BLaER1 (cell line): ENCODE data around the gene IGF2BP1.
A peak's percentile ranks its signal among the peaks of the same experiment; 100 is the strongest.

Source experiments
- H3K27ac ChIP-seq: shearing (Covaris generic); formaldehyde crosslinking; 2 replicates; pipeline ENCODE4 v1.8.1; 2022
- H3K27me3 ChIP-seq: shearing (Covaris generic); formaldehyde crosslinking; 2 replicates; pipeline ENCODE4 v1.8.1; 2022
- H3K36me3 ChIP-seq: shearing (Covaris generic); formaldehyde crosslinking; 2 replicates; pipeline ENCODE4 v1.8.1; 2022
- H3K4me1 ChIP-seq: shearing (Covaris generic); formaldehyde crosslinking; 2 replicates; pipeline ENCODE4 v1.8.1; 2022
- H3K4me2 ChIP-seq: shearing (Covaris generic); formaldehyde crosslinking; 2 replicates; pipeline ENCODE4 v1.8.1; 2022
- H3K4me3 ChIP-seq: shearing (Covaris generic); formaldehyde crosslinking; 2 replicates; pipeline ENCODE4 v1.8.1; 2022
- H3K9ac ChIP-seq: shearing (Covaris generic); formaldehyde crosslinking; 2 replicates; pipeline ENCODE4 v1.8.1; 2022
- H3K9me3 ChIP-seq: shearing (Covaris generic); formaldehyde crosslinking; 2 replicates; pipeline ENCODE4 v1.8.1; 2022
- H4K20me1 ChIP-seq: shearing (Covaris generic); formaldehyde crosslinking; 2 replicates; pipeline ENCODE4 v1.8.1; 2022
- Cebpa-rat ChIP-seq: shearing (Covaris generic); IDR thresholded peaks from 2 replicates; pipeline ENCODE4 v1.8.1; 2022

IGF2BP1 gene

GRCh38 chr17:49050611-49051010 lies 53.4 kb downstream of the IGF2BP1 start:
- Histone ChIP-seq H3K4me2 (no peak overlapping the region), H3K27ac (no peak overlapping the region), H4K20me1 (no peaks in the 10 kb centered on the region), H3K9ac (no peak overlapping the region), H3K27me3 (no peaks in the 10 kb centered on the region), H3K4me3 (no peak overlapping the region), H3K9me3 (no peaks in the 10 kb centered on the region), H3K36me3 (no peaks in the 10 kb centered on the region), H3K4me1 (0 out of 2 replicates have a peak, but pooled peaks cover 5% of the 10 kb centered on the region)
- no peak for TF ChIP-seq Cebpa-rat

DNA sequence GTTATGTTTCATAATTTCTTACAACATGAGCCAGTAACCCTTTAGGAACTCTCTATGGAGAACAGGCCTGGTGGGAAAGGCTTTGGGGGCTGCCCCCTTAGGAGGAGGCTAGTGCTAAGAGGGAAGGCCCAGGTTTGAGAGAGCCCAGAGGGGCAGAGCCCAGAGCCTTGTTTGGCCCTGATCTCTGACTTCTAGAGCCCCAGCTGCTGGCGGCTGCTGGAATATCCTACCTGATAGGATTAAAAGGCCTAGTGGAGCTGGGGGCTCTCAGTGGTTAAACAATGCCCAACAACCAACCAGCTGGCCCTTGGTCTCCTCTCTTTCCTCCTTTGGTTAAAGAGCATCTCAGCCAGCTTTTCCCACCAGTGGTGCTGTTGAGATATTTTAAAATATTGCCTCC lies 54.1 kb downstream of the IGF2BP1 start:
- Histone ChIP-seq H3K4me3 (no peak overlapping the region), H3K9ac (no peak overlapping the region), H3K4me1 (0 out of 2 replicates have a peak, but pooled peaks cover 11% of the 10 kb centered on the region), H3K27ac (no peak overlapping the region), H3K36me3 (no peaks in the 10 kb centered on the region), H4K20me1 (no peaks in the 10 kb centered on the region), H3K4me2 (no peak overlapping the region), H3K27me3 (no peaks in the 10 kb centered on the region), H3K9me3 (no peaks in the 10 kb centered on the region)
- no peak for TF ChIP-seq Cebpa-rat

- no peaks in the 10 kb centered on the region for H3K27me3 ChIP-seq
- H3K27ac ChIP-seq, result no peak overlapping the region
- H3K4me3 ChIP-seq, result no peak overlapping the region
- no peak overlapping the region for H3K9ac ChIP-seq
- H4K20me1 ChIP-seq, result no peaks in the 10 kb centered on the region
- H3K36me3 ChIP-seq, result no peaks in the 10 kb centered on the region
- 0 out of 2 replicates have a peak, but pooled peaks cover 12% of the 10 kb centered on the region for H3K4me1 ChIP-seq
- no peaks in the 10 kb centered on the region for H3K9me3 ChIP-seq
- H3K4me2 ChIP-seq, result no peak overlapping the region
- no peak for TF ChIP-seq Cebpa-rat
Observed at GRCh38 chr17:49053171-49053829, 56.1 kb downstream of the IGF2BP1 start.

DNA sequence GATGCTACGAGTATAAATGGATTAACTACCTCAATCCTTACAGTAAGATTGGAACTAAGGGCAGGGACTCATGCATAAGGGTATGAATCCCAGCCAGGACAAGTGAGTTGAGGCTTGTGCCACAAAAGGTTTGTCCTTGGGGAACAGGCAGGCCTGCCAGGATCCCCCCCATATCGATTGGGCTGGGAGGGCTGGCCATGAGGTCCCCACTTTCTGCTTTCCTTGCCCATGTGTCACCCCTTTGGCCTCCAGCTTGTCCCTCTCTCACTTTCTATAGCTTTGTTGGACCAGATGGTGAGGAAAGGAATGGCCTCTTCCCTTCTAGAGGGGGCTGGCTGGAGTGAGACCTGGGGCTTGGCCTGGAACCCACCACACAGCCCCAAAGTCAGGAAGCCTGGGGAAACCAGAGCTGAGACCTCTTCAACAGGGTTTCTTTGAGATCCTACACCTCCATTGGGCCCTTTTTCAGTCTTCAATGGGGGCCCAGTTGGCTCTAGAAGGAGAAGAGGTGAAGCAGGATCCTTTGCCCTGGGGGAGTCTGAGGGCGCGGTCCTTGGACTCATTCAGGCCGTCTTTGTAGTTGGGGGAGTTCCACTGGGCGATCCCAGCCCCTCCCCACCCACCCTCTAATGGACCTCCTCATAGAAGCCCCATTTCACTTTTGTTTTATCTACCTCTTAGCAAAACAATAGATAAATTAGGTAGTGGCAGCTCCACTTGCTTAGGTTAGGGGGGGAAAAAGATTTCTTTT lies 57.3 kb downstream of the IGF2BP1 start:
- H3K4me2 ChIP-seq, result no peak overlapping the region
- no peaks in the 10 kb centered on the region for H3K9me3 ChIP-seq
- H3K4me1 ChIP-seq, result 0 out of 2 replicates have a peak, but pooled peaks cover 12% of the 10 kb centered on the region
- H3K27me3 ChIP-seq, result no peaks in the 10 kb centered on the region
- no peak overlapping the region for H3K27ac ChIP-seq
- H4K20me1 ChIP-seq, result no peaks in the 10 kb centered on the region
- H3K36me3 ChIP-seq, result no peaks in the 10 kb centered on the region
- TF ChIP-seq Cebpa-rat, result no peak
- no peak overlapping the region for H3K9ac ChIP-seq
- no peak overlapping the region for H3K4me3 ChIP-seq

GRCh38 chr17:49055181-49055927 lies 58.2 kb downstream of the IGF2BP1 start:
- no peaks in the 10 kb centered on the region for H4K20me1 ChIP-seq
- no peak overlapping the region for H3K27ac ChIP-seq
- no peak overlapping the region for H3K4me3 ChIP-seq
- H3K4me1 ChIP-seq, result 0 out of 2 replicates have a peak, but pooled peaks cover 12% of the 10 kb centered on the region
- H3K4me2 ChIP-seq, result 0 out of 2 replicates have a peak overlapping the region, but pooled peaks have one; percentile 5
- no peaks in the 10 kb centered on the region for H3K36me3 ChIP-seq
- H3K9me3 ChIP-seq, result no peaks in the 10 kb centered on the region
- H3K27me3 ChIP-seq, result no peaks in the 10 kb centered on the region
- no peak for TF ChIP-seq Cebpa-rat
- no peak overlapping the region for H3K9ac ChIP-seq

DNA sequence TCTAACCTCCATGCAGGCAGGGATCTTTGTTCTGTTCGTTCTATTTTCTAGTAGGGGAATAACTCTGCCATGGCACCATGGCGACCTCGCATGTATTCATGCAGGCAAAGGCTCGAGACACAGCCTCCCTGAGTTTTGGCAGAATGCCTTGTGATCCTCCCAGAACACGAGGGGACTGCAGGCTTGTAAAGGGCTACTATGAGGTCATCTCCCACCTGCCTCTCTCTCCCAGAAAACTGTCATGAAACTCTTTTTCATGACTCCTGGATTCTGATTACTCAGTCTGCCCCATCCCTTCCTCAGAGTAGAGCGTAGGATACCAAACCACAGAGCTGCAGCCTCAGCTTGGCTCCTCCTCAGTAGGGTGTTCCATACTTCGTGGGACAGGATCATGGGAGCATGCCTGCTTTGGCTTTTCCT lies 64.3 kb downstream of the IGF2BP1 start:
- Histone ChIP-seq H3K27me3 (no peaks in the 10 kb centered on the region), H3K27ac (no peak overlapping the region)

GRCh38 chr17:49063652-49064051 lies 66.5 kb downstream of the IGF2BP1 start:
- TF ChIP-seq Cebpa-rat, result no peak
- no peak overlapping the region for H3K4me2 ChIP-seq
- no peak overlapping the region for H3K4me3 ChIP-seq
- H3K9me3 ChIP-seq, result no peaks in the 10 kb centered on the region
- H3K27ac ChIP-seq, result no peak overlapping the region
- no peaks in the 10 kb centered on the region for H4K20me1 ChIP-seq
- H3K36me3 ChIP-seq, result no peaks in the 10 kb centered on the region
- H3K9ac ChIP-seq, result no peak overlapping the region
- no peaks in the 10 kb centered on the region for H3K27me3 ChIP-seq
- peaks cover 6% of the 10 kb centered on the region for H3K4me1 ChIP-seq

More for the DNA sequence above, 64.3 kb downstream of the IGF2BP1 start:
- Histone ChIP-seq H3K4me1 (no peaks in the 10 kb centered on the region), H3K9me3 (no peaks in the 10 kb centered on the region), H3K9ac (no peak overlapping the region), H3K4me2 (no peak overlapping the region), H3K4me3 (no peak overlapping the region), H3K36me3 (no peaks in the 10 kb centered on the region), H4K20me1 (no peaks in the 10 kb centered on the region)
- no peak for TF ChIP-seq Cebpa-rat

DNA sequence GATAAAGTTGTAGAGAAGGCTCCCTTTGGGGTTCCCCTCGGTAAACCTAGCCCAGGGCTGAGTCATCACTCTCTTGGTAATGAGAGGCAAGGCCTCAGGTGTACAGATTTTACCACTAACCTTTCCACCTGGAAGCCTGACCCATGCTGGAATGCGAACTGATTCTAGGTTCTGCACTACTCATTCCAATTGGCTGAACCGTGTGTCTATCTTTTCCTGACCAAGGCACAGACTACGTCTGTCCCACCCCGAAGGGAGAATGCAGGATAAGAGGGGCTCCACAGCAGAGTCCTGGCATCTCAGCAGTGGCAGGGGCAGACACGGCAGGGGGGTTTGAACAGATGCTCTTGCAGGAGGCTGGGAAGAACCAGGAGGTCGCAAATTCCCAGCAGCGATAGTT lies 70.0 kb downstream of the IGF2BP1 start:
- Histone ChIP-seq H4K20me1 (no peaks in the 10 kb centered on the region), H3K27me3 (no peaks in the 10 kb centered on the region), H3K4me3 (no peak overlapping the region), H3K27ac (no peak overlapping the region), H3K4me1 (peaks cover 13% of the 10 kb centered on the region), H3K9ac (no peak overlapping the region), H3K9me3 (no peaks in the 10 kb centered on the region), H3K4me2 (no peak overlapping the region), H3K36me3 (no peaks in the 10 kb centered on the region)
- no peak for TF ChIP-seq Cebpa-rat

DNA sequence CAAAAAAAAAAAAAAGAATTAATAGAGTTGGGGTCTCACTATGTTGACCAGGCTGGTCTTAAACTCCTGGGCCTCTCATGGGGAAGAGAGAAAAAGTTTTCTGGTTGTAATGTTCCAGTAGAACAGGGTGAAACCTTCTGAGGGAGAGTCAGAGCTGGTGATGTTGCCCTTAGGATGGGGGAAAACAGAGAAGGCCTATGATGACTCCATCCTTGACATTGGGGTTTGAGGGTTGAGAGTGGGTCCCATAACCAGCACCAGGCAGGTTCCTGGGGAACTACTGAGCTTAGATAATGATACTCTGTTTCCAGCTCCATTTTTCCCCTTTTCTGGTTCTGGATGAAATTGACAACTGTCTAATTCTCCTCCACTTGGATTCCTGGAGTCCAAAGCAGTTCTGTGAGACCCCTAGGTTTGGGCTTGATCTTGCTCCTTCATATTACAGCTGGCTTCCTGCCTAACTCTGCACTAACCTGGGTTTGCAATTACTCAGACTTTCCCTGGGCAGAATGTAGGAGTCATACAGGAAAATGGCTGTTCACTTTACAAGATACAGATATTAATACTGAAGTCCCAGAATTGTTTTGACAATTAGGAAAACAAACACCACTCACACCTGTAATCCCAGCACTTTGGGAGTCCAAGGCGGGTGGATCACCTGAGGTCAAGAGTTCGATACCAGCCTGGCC lies 72.5 kb downstream of the IGF2BP1 start:
- no peak overlapping the region for H3K4me3 ChIP-seq
- TF ChIP-seq Cebpa-rat, result no peak

More for the DNA sequence above, 72.5 kb downstream of the IGF2BP1 start:
- no peaks in the 10 kb centered on the region for H3K27me3 ChIP-seq
- H3K4me1 ChIP-seq, result peaks cover 13% of the 10 kb centered on the region
- H4K20me1 ChIP-seq, result no peaks in the 10 kb centered on the region
- no peaks in the 10 kb centered on the region for H3K9me3 ChIP-seq
- H3K4me2 ChIP-seq, result no peak overlapping the region
- no peaks in the 10 kb centered on the region for H3K36me3 ChIP-seq
- no peak overlapping the region for H3K9ac ChIP-seq
- H3K27ac ChIP-seq, result no peak overlapping the region
